ENCODE measurements around the gene CA10.

DNA sequence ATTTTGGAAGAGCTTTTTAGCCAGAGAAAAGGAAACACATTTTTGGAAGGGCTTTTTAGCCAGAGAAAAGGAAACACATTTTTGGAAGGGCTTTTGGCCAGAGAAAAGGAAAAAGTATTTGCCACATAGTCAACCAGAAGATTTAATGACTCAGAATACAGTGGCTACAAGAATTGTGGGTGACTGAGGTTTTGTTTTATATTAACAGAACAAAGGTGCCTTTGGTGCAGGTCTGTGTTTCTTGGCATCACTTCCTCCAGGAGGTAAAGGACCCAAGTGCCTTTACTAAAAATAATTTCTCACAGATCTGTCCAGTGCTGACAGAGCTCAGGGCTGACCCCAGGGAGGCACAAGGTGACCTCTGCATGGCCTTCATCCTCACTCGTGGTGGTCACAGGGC, 363.1 kb downstream of the CA10 start:
- TF ChIP-seq, protein P1, sequence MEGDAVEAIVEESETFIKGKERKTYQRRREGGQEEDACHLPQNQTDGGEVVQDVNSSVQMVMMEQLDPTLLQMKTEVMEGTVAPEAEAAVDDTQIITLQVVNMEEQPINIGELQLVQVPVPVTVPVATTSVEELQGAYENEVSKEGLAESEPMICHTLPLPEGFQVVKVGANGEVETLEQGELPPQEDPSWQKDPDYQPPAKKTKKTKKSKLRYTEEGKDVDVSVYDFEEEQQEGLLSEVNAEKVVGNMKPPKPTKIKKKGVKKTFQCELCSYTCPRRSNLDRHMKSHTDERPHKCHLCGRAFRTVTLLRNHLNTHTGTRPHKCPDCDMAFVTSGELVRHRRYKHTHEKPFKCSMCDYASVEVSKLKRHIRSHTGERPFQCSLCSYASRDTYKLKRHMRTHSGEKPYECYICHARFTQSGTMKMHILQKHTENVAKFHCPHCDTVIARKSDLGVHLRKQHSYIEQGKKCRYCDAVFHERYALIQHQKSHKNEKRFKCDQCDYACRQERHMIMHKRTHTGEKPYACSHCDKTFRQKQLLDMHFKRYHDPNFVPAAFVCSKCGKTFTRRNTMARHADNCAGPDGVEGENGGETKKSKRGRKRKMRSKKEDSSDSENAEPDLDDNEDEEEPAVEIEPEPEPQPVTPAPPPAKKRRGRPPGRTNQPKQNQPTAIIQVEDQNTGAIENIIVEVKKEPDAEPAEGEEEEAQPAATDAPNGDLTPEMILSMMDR (conservative IDR thresholded peaks at IDR 0.05 in 1 of 2, IDR thresholded peaks at IDR 0.05 in 1 of 2; ENCODE audit: low read depth in 1 of 2, low read length in 2 of 2): no peak
- no peak for TF ChIP-seq EZH2 (IDR thresholded peaks at IDR 0.05; ENCODE audit: low read length, missing control alignments)
